PC-3 (cell line): ENCODE measurements around the gene SCLY. TPM values are rescaled to one million over a fixed set of nuclear protein-coding genes. Genes with fewer than 3 reads are reported as not detected.

ENCODE experiments used
- ATAC-seq: fragments of 200-7000 bp; cut with Tn5 transposase; 2 replicates; pipeline ENCODE4 v1.9.1; 2020; ENCODE audit warnings: mild to moderate bottlenecking, moderate library complexity
- BruUV-seq: library from RNA; stranded (reverse); fragments of 400-500 nt; replicated peaks from 2 replicates; lab custom pipeline; 2021; lab: Mats Ljungman, UMichigan
- CTCF ChIA-PET: fragments of 300-600 bp; sonication (Branson Sonifier 250); formaldehyde crosslinking; loops from one replicate; lab custom pipeline; 2022; ENCODE audit warnings: antibody characterized with exemption; lab: Charles Lee
- POLR2A ChIA-PET: fragments of 300-600 bp; sonication (Branson Sonifier 250); formaldehyde crosslinking; loops from one replicate; lab custom pipeline; 2022; ENCODE audit warnings: antibody characterized with exemption; ENCODE audit not compliant: unreplicated experiment; lab: Charles Lee
- DNase-seq: peaks from one replicate; pipeline ENCODE4 v3.0.0-alpha.2; 2015
- H2AFZ ChIP-seq: fragments of 300-600 bp; sonication (generic); 2 replicates; pipeline ENCODE4 v1.6.0; 2016; ENCODE audit warnings: antibody characterized with exemption, low read length
- H3F3A ChIP-seq: fragments of 300-600 bp; sonication (generic); one replicate; pipeline ENCODE4 v1.6.0; 2017; ENCODE audit warnings: antibody characterized with exemption, low read length, control low read depth, mild to moderate bottlenecking; ENCODE audit not compliant: unreplicated experiment
- H3K27ac ChIP-seq: fragments of 300-600 bp; sonication (generic); 2 replicates; pipeline ENCODE4 v1.5.1; 2016; ENCODE audit warnings: mild to moderate bottlenecking, low read length
- H3K27me3 ChIP-seq: fragments of 300-600 bp; sonication (generic); 2 replicates; pipeline ENCODE4 v1.6.1; 2016; ENCODE audit warnings: low read length, mixed read lengths
- H3K36me3 ChIP-seq: fragments of 300-600 bp; sonication (generic); 2 replicates; pipeline ENCODE4 v1.6.1; 2016; ENCODE audit warnings: low read depth, mixed run types, low read length, mixed read lengths
- H3K4me1 ChIP-seq: fragments of 300-600 bp; sonication (generic); 2 replicates; pipeline ENCODE4 v1.5.1; 2016; ENCODE audit warnings: low read length; ENCODE audit not compliant: insufficient read depth
- H3K4me2 ChIP-seq: fragments of 300-600 bp; sonication (generic); 2 replicates; pipeline ENCODE4 v1.6.0; 2016; ENCODE audit warnings: low read length
- H3K4me3 ChIP-seq: fragments of 300-600 bp; sonication (generic); 2 replicates; pipeline ENCODE4 v1.5.1; 2016; ENCODE audit warnings: mild to moderate bottlenecking, low read length, mixed read lengths
- H3K79me2 ChIP-seq: fragments of 300-600 bp; sonication (generic); 2 replicates; pipeline ENCODE4 v1.6.1; 2017; ENCODE audit warnings: low read length, mixed read lengths
- H3K9ac ChIP-seq: fragments of 300-600 bp; sonication (generic); 2 replicates; pipeline ENCODE4 v1.6.0; 2016; ENCODE audit warnings: mild to moderate bottlenecking, low read length
- H3K9me2 ChIP-seq: fragments of 300-600 bp; sonication (generic); replicated peaks from 2 replicates; pipeline ENCODE4 v1.6.1; 2016; ENCODE audit warnings: mixed run types, low read length, mixed read lengths
- H3K9me3 ChIP-seq: fragments of 300-600 bp; sonication (generic); 2 replicates; pipeline ENCODE4 v1.6.1; 2016; ENCODE audit warnings: low read length, mixed read lengths
- H4K20me1 ChIP-seq: fragments of 300-600 bp; sonication (generic); 2 replicates; pipeline ENCODE4 v1.6.1; 2016; ENCODE audit warnings: low read length, mixed read lengths
- EZH2 ChIP-seq: fragments of 300-600 bp; sonication (generic); IDR thresholded peaks from one replicate; pipeline ENCODE4 v1.6.1; 2017; ENCODE audit warnings: antibody characterized with exemption, mild to moderate bottlenecking, low read length; ENCODE audit not compliant: unreplicated experiment
- EZH2phosphoT487 ChIP-seq: fragments of 300-600 bp; sonication (generic); IDR thresholded peaks from 2 replicates; pipeline ENCODE4 v1.6.1; 2018; ENCODE audit warnings: mild to moderate bottlenecking, antibody characterized with exemption, low read length, borderline replicate concordance
- intact Hi-C: fragments of 100-400 bp; cut with micrococcal nuclease; formaldehyde crosslinking; loops from 2 replicates; pipeline ENCODE4 v1.9.0; 2023
- total RNA-seq: library from RNA; depleted of rRNA; stranded (reverse); fragments of >200 nt; gene quantifications from 2 replicates; pipeline ENCODE4 v1.2.3, GENCODE V29; 2014
- TF ChIP-seq, protein P1 (sequence below): fragments of 300-600 bp; sonication (generic); conservative IDR thresholded peaks from 2 replicates; pipeline ENCODE4 v1.5.1; 2017; ENCODE audit warnings: antibody characterized with exemption, low read depth, mild to moderate bottlenecking, low read length

The SCLY gene
- total RNA-seq, 1 experiment from 2014 or later = 23.1 TPM

DNA sequence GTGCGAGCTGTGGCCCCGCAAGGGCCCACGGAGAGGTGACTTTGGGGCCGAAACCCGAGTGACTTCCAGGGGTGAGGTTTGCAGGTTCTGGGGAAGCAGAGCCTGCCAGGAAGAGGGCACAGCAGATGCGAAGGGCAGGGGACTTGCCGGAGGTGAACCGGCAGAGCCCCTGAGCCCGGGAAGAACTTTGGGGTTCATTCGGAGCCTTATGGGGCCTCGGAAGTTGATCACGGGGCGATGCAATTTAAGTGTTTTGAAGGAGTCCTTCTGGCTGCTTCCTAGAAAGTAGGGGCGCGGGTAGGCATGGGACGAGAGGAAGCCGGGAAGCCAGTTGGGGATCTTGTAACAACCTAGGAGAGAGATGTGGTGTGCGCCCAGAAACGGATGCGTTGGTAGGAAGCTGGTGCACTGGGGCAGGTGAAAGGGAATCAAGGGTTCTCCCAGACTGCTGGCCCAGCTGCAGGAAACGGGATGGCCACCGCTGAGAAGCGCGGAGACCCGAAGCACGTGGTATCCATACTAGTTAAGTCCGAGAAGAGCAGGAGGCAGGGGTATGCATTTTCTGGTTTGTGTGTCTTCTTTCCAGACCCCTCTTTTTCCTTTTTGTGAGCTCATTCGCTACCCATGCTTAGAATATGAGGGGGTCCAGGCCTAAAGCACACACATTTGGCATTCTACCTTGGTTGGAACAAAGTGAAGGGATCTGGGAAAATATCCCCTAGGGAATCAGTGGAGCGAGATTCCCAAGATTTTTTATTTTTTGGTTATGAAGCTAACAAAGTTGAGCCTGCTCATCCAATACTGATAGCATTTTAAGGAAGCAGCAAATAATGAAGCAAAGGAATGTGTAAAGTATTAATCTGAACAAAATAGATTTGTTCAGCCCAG is 758 bp downstream of the SCLY start:
- DNase-seq (peak; percentile 43), ATAC-seq (peak; percentile 34)
- H3K36me3 ChIP-seq = peaks cover 14% of the 10 kb centered on the region
- TF ChIP-seq EZH2phosphoT487 = no peak
- TF ChIP-seq, protein P1, sequence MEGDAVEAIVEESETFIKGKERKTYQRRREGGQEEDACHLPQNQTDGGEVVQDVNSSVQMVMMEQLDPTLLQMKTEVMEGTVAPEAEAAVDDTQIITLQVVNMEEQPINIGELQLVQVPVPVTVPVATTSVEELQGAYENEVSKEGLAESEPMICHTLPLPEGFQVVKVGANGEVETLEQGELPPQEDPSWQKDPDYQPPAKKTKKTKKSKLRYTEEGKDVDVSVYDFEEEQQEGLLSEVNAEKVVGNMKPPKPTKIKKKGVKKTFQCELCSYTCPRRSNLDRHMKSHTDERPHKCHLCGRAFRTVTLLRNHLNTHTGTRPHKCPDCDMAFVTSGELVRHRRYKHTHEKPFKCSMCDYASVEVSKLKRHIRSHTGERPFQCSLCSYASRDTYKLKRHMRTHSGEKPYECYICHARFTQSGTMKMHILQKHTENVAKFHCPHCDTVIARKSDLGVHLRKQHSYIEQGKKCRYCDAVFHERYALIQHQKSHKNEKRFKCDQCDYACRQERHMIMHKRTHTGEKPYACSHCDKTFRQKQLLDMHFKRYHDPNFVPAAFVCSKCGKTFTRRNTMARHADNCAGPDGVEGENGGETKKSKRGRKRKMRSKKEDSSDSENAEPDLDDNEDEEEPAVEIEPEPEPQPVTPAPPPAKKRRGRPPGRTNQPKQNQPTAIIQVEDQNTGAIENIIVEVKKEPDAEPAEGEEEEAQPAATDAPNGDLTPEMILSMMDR = no peak
- no peak for TF ChIP-seq EZH2
- peak overlapping the region; percentile 96 for H2AFZ ChIP-seq
- TSS peak; percentile 51 for BruUV-seq
- POLR2A ChIA-PET = interaction anchor here (0.5 to 0.6 kb wide), 2 partner anchors 142 to 179 kb away, joined by 3 to 18 read pairs; partner anchors contain the start of gene ILKAP
- H3K9ac ChIP-seq = peak overlapping the region; percentile 85
- H3K9me2 ChIP-seq = no peaks in the 10 kb centered on the region
- intact Hi-C loops = loop anchor here (2.0 to 5.0 kb wide), 2 partner anchors 45 to 199 kb away; no protein-coding TSS in a partner anchor
- H3K4me3 ChIP-seq = peak overlapping the region; percentile 93
- CTCF ChIA-PET = interaction anchor here (0.6 kb wide), 1 partner anchor 34 kb away, joined by 3 read pairs; no protein-coding TSS in a partner anchor
- no peaks in the 10 kb centered on the region for H3F3A ChIP-seq
- no peaks in the 10 kb centered on the region for H3K9me3 ChIP-seq
- H3K4me2 ChIP-seq = peak overlapping the region; percentile 97
- H3K4me1 ChIP-seq = peaks cover 18% of the 10 kb centered on the region; the same call in 1 of the 2 replicates
- peaks cover 25% of the 10 kb centered on the region for H3K79me2 ChIP-seq
- no peaks in the 10 kb centered on the region for H4K20me1 ChIP-seq
- peak overlapping the region; percentile 25; the same call in 1 of the 2 replicates for H3K27ac ChIP-seq
- H3K27me3 ChIP-seq = no peaks in the 10 kb centered on the region

DNA sequence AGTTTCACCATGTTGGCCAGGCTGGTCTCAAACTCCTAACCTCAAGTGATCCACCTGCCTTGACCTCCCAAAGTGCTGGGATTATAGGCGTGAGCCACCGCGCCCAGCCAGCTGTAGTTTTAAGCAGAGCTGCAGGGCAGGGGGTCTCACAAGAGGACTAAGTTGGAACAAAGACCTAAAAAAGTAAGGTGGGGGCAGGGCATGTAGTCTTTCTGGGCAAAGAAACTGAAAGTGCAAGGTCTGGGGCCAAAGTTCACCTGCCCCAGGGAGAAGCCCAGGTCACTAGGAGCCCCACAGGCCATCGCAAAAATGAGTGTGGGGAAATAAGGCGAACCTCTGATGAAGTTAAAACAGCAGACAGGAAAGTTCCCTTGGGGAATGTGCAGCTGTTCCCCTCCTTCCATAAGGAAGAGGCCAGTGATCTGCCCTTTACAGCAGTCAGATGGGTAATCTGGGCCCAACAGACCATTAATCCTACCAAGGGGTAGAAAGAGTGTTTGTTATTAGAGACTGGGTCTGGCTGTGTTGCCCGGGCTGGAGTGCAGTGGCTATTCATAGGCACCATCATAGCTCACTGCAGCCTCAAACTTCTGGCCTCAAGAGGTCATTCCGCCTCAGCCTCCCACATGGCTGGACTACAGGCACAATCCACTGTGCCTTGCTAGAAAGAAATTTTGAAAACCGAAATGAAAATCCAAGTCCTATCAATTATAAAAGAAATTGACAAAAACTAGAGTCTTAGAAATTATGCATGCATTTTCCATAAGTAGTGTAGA is 2.8 kb downstream of the SCLY start:
- peaks cover 19% of the 10 kb centered on the region for H3K36me3 ChIP-seq
- H3K9me3 ChIP-seq = no peaks in the 10 kb centered on the region
- no peak overlapping the region for H3K4me2 ChIP-seq
- TF ChIP-seq, protein P1 = no peak
- TF ChIP-seq EZH2phosphoT487 (no peak), EZH2 (no peak)
- H3F3A ChIP-seq = no peaks in the 10 kb centered on the region
- BruUV-seq = no TSS peak
- intact Hi-C loops = loop anchor here (5.0 kb wide), 1 partner anchor 201 kb away; no protein-coding TSS in a partner anchor
- no peaks in the 10 kb centered on the region for H4K20me1 ChIP-seq
- H3K9ac ChIP-seq = no peak overlapping the region
- H3K27me3 ChIP-seq = no peaks in the 10 kb centered on the region
- H3K9me2 ChIP-seq = no peaks in the 10 kb centered on the region
- peaks cover 25% of the 10 kb centered on the region for H3K79me2 ChIP-seq
- H3K4me1 ChIP-seq = peaks cover 18% of the 10 kb centered on the region; the same call in 1 of the 2 replicates
- ATAC-seq (no peak), DNase-seq (no peak)
- POLR2A ChIA-PET = no interaction called here
- H2AFZ ChIP-seq = no peak overlapping the region
- no peak overlapping the region for H3K4me3 ChIP-seq
- H3K27ac ChIP-seq = no peak overlapping the region
- CTCF ChIA-PET = no interaction called here
